A549 (cell line): ENCODE data around the gene ABCC4.

ENCODE experiments used
- EP300 ChIP-seq, 2 experiments: fragments of >200 bp; sonication (Bioruptor Twin); formaldehyde crosslinking; IDR thresholded peaks; 2 replicates in 1 of 2; 3 replicates in 1 of 2; pipeline ENCODE4 v1.6.1; 2016 to 2017
- FOSB ChIP-seq: fragments of 250-450 bp; sonication (Bioruptor Pico); IDR thresholded peaks from 2 replicates; pipeline ENCODE4 v1.5.0; 2020; ENCODE audit warnings: mild to moderate bottlenecking, moderate library complexity
- POLR2A ChIP-seq: IDR thresholded peaks from 2 replicates; pipeline ENCODE4 v1.6.1; 2012; ENCODE audit warnings: mild to moderate bottlenecking, low read length
- RCOR1 ChIP-seq: fragments of 150-350 bp; IDR thresholded peaks from 2 replicates; pipeline ENCODE4 v1.6.1; 2014; ENCODE audit warnings: antibody characterized with exemption, low read length, low read depth
- TF ChIP-seq, protein P1 (sequence below): fragments of >200 bp; sonication (Bioruptor Twin); formaldehyde crosslinking; IDR thresholded peaks from 3 replicates; pipeline ENCODE4 v1.5.1; 2016

DNA sequence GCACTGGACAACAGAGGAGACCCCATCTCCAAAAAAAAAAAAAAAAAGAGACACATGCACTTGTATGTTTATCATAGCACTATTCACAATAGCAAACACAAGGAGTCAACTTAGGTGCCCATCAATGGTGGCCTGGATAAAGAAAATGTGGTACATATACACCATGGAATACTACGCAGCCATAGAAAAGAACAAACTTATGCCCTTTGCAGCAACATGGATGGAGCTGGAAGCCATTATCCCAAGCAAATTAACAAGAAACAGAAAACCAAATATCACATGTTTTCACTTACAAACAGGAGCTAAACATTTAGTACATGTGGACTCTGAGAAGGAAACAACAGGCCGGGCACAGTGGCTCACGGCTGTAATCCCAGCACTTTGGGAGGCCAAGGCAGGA lies 155.7 kb downstream of the ABCC4 start:
- TF ChIP-seq RCOR1: no peak
- TF ChIP-seq POLR2A: no peak
- no peak for TF ChIP-seq EP300 (IDR thresholded peaks at IDR 0.05)
- TF ChIP-seq, protein P1, sequence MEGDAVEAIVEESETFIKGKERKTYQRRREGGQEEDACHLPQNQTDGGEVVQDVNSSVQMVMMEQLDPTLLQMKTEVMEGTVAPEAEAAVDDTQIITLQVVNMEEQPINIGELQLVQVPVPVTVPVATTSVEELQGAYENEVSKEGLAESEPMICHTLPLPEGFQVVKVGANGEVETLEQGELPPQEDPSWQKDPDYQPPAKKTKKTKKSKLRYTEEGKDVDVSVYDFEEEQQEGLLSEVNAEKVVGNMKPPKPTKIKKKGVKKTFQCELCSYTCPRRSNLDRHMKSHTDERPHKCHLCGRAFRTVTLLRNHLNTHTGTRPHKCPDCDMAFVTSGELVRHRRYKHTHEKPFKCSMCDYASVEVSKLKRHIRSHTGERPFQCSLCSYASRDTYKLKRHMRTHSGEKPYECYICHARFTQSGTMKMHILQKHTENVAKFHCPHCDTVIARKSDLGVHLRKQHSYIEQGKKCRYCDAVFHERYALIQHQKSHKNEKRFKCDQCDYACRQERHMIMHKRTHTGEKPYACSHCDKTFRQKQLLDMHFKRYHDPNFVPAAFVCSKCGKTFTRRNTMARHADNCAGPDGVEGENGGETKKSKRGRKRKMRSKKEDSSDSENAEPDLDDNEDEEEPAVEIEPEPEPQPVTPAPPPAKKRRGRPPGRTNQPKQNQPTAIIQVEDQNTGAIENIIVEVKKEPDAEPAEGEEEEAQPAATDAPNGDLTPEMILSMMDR: no peak
- TF ChIP-seq FOSB: no peak
